Brain pericyte (primary cell): ENCODE data around the gene ZRANB1.

Experiments
- DNase-seq: peaks from one replicate; pipeline ENCODE4 v3.0.0-alpha.2; 2012; ENCODE audit warnings: low read depth, low spot score

Gene ZRANB1

GRCh38 chr10:125034675-125035074 is 92.8 kb downstream of the ZRANB1 start:
- DNase-seq: no peak

- DNase-seq: peak; percentile 53
Measured at GRCh38 chr10:125035136-125035535, 93.2 kb downstream of the ZRANB1 start.

- no peak for DNase-seq
Measured at GRCh38 chr10:125035588-125036295, 93.8 kb downstream of the ZRANB1 start.

GRCh38 chr10:125037145-125037877 is 95.4 kb downstream of the ZRANB1 start:
- no peak for DNase-seq
